Stimulated activated CD8-positive, alpha-beta memory T cell treated with anti-CD3 and anti-CD28 coated beads, Interleukin-7, amount 100 ng/mL, for 1 hour (primary cell): ENCODE data around the gene DDX39B.
"Not testable (repeated sequence)": the region's sequence is repeated elsewhere in the genome, so short reads cannot be mapped to it uniquely, and the experiment has no call there.

ENCODE experiments used
- DNase-seq, 2 donors: peaks; one replicate each; pipeline ENCODE4 v3.0.0-alpha.2; 2020; ENCODE audit warnings: low read depth in 2 of 2

Gene DDX39B

DNA sequence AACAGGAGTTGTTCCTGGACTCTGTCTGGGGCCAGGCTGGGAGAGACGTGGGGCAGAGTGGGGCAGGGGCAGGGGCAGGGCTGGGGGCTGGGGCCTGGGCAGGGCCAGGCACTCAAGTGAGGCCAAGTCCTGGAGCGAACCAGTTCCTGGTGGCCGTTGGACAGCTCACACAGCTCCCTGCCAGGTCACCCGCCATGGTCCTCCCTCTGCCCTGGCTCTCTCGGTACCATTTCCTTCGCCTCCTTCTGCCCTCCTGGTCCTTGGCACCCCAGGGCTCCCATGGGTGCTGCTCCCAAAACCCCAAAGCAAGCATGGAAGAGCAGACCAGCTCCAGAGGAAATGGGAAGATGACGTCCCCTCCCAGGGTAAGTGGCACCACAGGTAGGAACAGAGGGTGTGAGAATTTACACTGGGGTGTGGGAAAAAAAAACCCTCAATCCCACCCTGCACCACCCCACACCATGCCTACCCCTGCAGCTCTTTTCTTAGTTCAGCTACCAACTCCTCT lies 12.9 kb downstream of the DDX39B start, which contains the start of gene MCCD1:
TSS of gene MCCD1 (plus strand) at position 142 of the 508 bp plus-strand sequence. CDS start at position 195, 53 bp downstream.
- DNase-seq = no peak

DNA sequence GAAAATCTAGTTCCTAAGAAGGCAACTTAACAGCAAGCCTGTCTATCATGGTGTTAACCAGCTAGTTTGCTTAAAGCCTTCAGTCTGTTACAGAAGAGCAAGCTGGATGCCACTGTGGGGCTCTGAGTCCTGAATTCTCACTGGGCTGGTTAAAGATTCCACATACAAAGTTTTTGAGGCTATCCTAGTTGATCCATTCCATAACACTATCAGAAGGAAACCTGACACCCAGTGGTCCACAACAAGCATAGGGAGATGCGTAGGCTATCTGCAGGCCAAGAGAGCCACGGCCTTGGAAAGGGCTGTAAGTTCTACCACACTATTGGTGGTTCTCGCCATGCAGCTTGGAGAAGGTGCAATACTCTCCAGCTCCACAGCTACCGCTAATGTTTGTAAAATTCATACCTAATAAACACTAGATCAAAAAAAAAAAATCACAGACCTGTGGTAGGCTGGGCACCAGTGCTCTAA lies 13.5 kb downstream of the DDX39B start:
- no peak for DNase-seq

GRCh38 chr6:31525932-31526591 lies 15.7 kb downstream of the DDX39B start:
- DNase-seq = no peak

DNA sequence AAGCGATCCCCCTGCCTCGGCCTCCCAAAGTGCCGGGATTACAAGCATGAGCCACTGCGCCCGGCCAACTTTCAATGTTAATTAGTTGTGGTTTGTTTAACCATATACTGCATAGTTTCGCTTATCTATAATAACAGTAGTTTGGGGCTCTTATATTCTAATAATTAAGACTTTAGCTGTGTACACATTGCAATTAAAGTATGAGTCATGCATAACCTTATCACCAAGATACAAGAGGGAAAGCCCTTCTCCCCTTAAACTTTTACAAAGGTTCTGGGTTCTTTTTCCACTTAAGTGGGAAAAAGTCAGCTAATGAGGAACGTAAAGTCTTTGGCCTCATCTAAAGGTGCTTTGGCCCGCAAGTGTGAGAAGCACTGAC lies 16.3 kb downstream of the DDX39B start:
- no peak for DNase-seq

DNA sequence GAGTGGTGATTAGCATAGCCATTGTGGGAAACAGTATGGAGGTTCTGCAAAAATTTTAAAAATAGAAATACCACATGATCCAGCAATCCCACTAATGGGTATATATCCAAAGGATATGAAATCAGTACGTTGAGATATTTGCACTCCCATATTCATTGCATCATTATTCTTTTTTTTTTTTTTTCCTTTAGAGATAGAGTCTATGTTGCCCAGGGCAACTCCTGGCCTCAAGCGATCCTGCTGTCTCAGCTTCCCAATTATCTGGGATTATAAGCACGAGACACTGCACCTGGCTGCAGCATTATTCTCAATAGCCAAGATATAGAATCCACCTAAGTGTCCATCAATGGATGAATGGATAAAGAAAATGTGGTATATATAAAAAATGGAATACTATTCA lies 20.0 kb downstream of the DDX39B start:
- no peak for DNase-seq

- no peak for DNase-seq
These were observed 28.2 kb downstream of the DDX39B start for GRCh38 chr6:31513456-31514165.

GRCh38 chr6:31510007-31510406 lies 31.8 kb downstream of the DDX39B start:
- DNase-seq = no peak

- not testable (repeated sequence) for DNase-seq
These were observed 32.8 kb downstream of the DDX39B start for GRCh38 chr6:31509036-31509435.

- no peak for DNase-seq
These were observed 39.2 kb downstream of the DDX39B start for GRCh38 chr6:31502586-31502985.

- not testable (repeated sequence) for DNase-seq
These were observed 42.2 kb downstream of the DDX39B start for GRCh38 chr6:31499648-31500047.

DNA sequence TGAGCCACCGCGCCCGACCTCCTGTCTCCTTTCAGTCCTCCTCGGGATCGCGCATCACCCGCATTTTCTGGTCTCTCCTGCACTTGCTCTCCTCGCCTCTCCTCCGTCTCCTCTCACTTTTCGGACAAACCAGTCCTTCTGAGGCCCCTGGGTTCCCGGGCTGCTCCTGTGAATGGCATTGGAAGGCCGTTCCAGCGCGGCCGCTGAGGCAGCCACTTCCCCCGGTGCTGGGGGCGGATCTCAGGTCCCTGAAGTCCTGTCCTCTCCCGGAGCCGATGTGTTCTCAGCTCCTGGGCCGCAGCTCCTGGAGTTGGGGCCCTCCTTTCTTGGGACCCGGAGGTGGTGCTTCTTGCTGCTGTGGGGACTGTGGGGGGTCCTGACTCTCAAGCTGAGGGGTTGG lies 43.1 kb downstream of the DDX39B start:
- DNase-seq = no peak

- DNase-seq = peak; percentile 61 to 72
These were observed 44.0 kb downstream of the DDX39B start, which contains the start of gene MICB for GRCh38 chr6:31497531-31498476. MICB (plus strand) TSS chr6:31498145; CDS start chr6:31498194, 49 bp downstream.

DNA sequence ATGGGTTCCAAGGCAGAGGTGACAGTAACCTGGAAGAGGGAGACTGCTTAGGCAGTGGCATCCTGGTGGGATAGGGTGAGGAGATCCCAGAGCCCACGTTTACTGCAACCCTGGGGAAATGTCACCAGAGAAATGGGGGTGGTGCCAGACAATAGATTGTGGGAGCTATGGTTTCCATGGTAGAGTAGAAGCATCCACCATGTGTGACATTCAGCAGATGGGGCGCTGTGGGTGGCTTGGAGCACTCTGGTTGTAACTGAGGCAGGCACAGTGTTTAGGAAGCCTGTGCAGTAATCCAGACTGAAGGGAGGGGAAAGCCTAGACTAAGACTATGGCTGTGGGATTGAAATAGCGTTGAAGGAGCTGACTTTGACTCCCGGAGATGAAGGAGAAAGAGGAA lies 45.0 kb downstream of the DDX39B start:
- not testable (repeated sequence) for DNase-seq

DNA sequence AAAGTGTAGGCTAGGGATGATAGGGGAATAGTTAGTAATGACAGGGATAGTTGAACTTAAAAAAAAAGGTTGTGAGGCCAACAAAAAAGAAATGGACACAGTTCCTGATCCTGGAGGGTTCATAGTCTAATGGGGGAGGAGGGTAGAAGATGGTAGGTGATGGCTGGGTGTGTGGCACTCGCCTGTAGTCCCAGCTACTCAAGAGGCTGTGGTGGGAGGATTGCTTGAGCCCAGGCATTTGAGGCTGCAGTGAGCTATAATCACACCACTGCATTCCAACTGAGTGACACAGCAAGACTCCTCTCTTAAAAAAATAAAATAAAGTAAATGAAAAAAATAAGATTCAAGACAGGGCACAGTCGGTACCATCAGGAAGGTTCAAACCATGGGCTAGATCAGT lies 46.2 kb downstream of the DDX39B start:
- no peak for DNase-seq

DNA sequence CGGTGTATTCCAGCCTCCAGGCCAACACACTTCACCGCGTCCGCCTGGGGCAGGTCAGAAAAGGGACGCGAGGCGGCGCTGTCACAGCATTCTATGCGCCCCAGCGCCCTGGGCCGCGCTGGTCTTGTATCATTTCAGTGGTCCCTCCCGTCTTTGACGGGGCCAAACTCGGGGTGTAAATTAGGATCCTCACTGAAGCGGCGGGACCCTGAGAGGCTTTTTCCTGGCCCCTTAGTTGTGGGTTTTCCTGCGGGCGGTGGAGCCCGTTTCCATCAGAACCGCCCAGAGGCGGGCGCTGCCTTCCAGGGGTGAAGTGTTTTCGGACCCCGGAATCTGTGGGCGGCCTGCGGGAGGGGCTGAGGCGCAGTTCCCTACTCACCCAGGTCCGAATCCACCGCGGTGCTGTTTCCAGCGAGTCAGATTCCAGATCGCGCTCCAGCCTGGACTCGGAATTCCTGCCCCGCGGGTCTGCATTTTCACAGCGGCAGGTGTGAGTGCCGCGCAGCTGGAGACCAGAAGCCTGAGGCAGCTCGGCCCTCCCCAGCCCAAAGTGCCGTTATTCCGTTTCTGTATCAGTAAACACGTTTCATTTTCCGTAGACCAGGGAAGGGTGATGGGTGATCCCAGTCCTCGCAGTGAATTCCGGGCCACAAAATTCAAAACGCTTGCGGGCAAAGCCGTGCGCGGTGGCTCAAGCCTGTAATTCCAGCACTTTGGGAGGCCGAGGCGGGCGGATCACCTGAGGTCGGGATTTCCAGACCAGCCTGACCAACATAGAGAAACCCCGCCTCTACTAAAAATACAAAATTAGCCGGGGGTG lies 47.7 kb downstream of the DDX39B start:
- DNase-seq = peak; percentile 59 to 60

GRCh38 chr6:31493550-31493874 lies 48.3 kb downstream of the DDX39B start:
- not testable (repeated sequence) for DNase-seq

- DNase-seq = no peak
These were observed 51.5 kb downstream of the DDX39B start for GRCh38 chr6:31490115-31490873.

DNA sequence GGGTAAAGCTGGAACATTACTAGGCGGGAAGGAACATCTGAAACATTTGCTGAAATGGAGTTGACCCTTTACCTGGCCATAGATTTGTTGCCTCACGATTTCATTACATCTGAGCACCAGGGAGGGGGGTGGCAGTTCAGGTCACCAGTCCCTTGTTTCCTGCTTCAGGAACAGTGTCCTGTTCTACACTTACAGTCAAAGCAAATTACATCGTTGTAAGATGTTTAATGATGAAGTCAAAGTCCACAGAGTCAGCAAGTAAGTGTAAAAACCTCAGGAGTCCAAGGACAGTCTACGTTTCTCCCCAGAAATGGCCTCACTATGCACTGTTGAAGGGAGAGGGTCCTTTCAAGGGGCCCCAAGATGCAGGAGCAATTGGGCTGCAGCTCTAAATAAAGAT lies 52.7 kb downstream of the DDX39B start:
- no peak for DNase-seq

- not testable (repeated sequence) for DNase-seq
These were observed 54.1 kb downstream of the DDX39B start for GRCh38 chr6:31487674-31488073.
